ENCODE measurements around the gene CDH20. TPM values are rescaled to one million over a fixed set of nuclear protein-coding genes. Genes with fewer than 3 reads are reported as not detected.
A peak's percentile ranks its signal among the peaks of the same experiment; 100 is the strongest.

The CDH20 gene
- total and polyA plus RNA-seq, 2 donors from 2014 or later = 0.16 to 0.30 TPM

DNA sequence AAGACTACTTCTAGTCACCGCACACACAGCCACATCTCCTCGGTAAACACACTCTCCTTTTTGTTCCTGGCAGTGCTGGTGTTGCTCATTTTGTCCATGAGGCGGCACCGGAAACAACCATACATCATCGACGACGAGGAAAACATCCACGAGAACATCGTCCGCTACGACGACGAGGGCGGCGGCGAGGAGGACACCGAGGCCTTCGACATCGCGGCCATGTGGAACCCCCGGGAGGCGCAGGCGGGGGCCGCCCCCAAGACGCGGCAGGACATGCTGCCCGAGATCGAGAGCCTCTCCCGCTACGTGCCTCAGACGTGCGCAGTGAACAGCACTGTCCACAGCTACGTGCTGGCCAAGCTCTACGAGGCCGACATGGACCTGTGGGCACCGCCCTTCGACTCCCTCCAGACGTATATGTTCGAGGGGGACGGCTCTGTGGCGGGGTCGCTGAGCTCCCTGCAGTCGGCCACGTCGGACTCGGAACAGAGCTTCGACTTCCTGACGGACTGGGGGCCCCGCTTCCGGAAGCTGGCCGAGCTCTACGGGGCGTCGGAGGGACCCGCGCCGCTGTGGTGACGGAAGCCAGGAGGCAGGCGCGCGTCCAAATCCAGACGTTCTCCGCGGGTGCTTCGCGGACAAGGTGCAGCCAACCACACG is 221.0 kb downstream of the CDH20 start:
- H3K9me3 ChIP-seq (ENCODE audit: control insufficient read depth in 2 of 3, insufficient read depth in 1 of 3, low read length in 3 of 3) = no peaks in the 10 kb centered on the region
- no peak overlapping the region for H3K9ac ChIP-seq (ENCODE audit: low read length in 3 of 3)
- FAIRE-seq (no peak), DNase-seq (peak in 1 of 5 donors; percentile 64)
- H3K27me3 ChIP-seq (ENCODE audit: control insufficient read depth, insufficient read depth, low read length) = no peaks in the 10 kb centered on the region
- intact Hi-C loops (cut with DNase I) = no loop called here
- H3K27ac ChIP-seq (ENCODE audit: low read depth in 2 of 2, low read length in 2 of 2) = no peak overlapping the region
- peak overlapping the region in 1 of 3 donors; percentile 10 for H3K4me3 ChIP-seq (ENCODE audit: low read length in 3 of 3)
- no peaks in the 10 kb centered on the region for H3K36me3 ChIP-seq (ENCODE audit: control insufficient read depth in 2 of 3, insufficient read depth in 3 of 3, low read length in 3 of 3)
- H3K4me1 ChIP-seq (ENCODE audit: control insufficient read depth in 2 of 3, insufficient read depth in 2 of 3, low read depth in 1 of 3, low read length in 3 of 3) = peaks cover 0 to 6% (median 0%) of the 10 kb centered on the region in 3 donors
- TF ChIP-seq, protein P1, sequence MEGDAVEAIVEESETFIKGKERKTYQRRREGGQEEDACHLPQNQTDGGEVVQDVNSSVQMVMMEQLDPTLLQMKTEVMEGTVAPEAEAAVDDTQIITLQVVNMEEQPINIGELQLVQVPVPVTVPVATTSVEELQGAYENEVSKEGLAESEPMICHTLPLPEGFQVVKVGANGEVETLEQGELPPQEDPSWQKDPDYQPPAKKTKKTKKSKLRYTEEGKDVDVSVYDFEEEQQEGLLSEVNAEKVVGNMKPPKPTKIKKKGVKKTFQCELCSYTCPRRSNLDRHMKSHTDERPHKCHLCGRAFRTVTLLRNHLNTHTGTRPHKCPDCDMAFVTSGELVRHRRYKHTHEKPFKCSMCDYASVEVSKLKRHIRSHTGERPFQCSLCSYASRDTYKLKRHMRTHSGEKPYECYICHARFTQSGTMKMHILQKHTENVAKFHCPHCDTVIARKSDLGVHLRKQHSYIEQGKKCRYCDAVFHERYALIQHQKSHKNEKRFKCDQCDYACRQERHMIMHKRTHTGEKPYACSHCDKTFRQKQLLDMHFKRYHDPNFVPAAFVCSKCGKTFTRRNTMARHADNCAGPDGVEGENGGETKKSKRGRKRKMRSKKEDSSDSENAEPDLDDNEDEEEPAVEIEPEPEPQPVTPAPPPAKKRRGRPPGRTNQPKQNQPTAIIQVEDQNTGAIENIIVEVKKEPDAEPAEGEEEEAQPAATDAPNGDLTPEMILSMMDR (IDR thresholded peaks at IDR 0.05; ENCODE audit: borderline replicate concordance, extremely low read depth, insufficient read depth) = no peak

DNA sequence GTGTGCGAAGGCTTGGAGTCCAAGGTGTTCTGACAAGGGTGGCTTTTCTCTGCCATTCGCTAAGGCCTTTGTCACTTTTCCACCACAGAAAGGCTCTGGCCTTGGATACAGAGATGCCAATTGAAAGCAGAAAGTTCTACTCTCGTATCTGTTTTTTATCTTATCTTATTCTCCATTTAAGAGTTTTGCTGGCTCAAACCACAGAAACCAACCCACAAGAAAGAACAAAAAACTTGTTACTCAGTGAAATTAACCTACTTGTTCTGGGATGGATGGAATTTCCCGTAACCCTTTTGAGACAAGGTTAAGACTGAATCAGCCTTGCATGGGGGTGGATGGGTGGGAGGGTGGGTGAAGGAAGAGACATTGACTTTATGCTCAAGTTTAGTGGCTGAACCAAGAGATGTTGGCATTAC is 221.7 kb downstream of the CDH20 start:
- Histone ChIP-seq H3K27me3 (ENCODE audit: control insufficient read depth, insufficient read depth, low read length) (no peaks in the 10 kb centered on the region), H3K4me3 (ENCODE audit: low read length in 3 of 3) (no peak overlapping the region), H3K36me3 (ENCODE audit: control insufficient read depth in 2 of 3, insufficient read depth in 3 of 3, low read length in 3 of 3) (no peaks in the 10 kb centered on the region), H3K27ac (ENCODE audit: low read depth in 2 of 2, low read length in 2 of 2) (no peak overlapping the region), H3K9ac (ENCODE audit: low read length in 3 of 3) (no peak overlapping the region), H3K4me1 (ENCODE audit: control insufficient read depth in 2 of 3, insufficient read depth in 2 of 3, low read depth in 1 of 3, low read length in 3 of 3) (peaks cover 0 to 6% (median 0%) of the 10 kb centered on the region in 3 donors), H3K9me3 (ENCODE audit: control insufficient read depth in 2 of 3, insufficient read depth in 1 of 3, low read length in 3 of 3) (no peaks in the 10 kb centered on the region)
- FAIRE-seq = no peak
- TF ChIP-seq, protein P1 (IDR thresholded peaks at IDR 0.05; ENCODE audit: borderline replicate concordance, extremely low read depth, insufficient read depth) = no peak
- DNase-seq = no peak
- intact Hi-C loops (cut with DNase I) = no loop called here

DNA sequence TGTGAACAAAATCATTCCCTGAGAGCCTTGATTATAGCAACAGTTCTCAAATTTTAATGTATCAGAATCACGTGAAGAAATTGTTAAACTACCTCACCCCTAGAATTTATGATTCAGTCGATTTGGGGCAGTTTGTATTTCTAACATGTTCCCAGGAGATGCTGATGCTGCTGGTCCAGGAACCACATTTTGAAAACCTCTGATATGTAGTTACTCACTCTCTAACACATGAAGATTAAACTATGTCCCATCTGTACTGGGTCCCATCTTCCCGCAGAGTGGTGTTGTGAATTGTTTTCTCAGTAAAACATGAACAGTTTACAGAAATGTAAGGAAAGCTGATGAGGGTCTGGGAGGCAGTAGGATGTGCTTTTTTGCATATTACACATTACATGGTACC is 223.1 kb downstream of the CDH20 start:
- Histone ChIP-seq H3K27ac (ENCODE audit: low read depth in 2 of 2, low read length in 2 of 2) (no peak overlapping the region), H3K4me3 (ENCODE audit: low read length in 3 of 3) (no peak overlapping the region), H3K9me3 (ENCODE audit: control insufficient read depth in 2 of 3, insufficient read depth in 1 of 3, low read length in 3 of 3) (no peaks in the 10 kb centered on the region), H3K36me3 (ENCODE audit: control insufficient read depth in 2 of 3, insufficient read depth in 3 of 3, low read length in 3 of 3) (no peaks in the 10 kb centered on the region), H3K27me3 (ENCODE audit: control insufficient read depth, insufficient read depth, low read length) (no peaks in the 10 kb centered on the region), H3K4me1 (ENCODE audit: control insufficient read depth in 2 of 3, insufficient read depth in 2 of 3, low read depth in 1 of 3, low read length in 3 of 3) (peaks cover 0 to 6% (median 0%) of the 10 kb centered on the region in 3 donors), H3K9ac (ENCODE audit: low read length in 3 of 3) (no peak overlapping the region)
- DNase-seq (no peak), FAIRE-seq (no peak)
- TF ChIP-seq, protein P1 (IDR thresholded peaks at IDR 0.05; ENCODE audit: borderline replicate concordance, extremely low read depth, insufficient read depth) = no peak
- intact Hi-C loops (cut with DNase I) = no loop called here
